Measurements from ENCODE around the gene LBP.

Gene LBP

DNA sequence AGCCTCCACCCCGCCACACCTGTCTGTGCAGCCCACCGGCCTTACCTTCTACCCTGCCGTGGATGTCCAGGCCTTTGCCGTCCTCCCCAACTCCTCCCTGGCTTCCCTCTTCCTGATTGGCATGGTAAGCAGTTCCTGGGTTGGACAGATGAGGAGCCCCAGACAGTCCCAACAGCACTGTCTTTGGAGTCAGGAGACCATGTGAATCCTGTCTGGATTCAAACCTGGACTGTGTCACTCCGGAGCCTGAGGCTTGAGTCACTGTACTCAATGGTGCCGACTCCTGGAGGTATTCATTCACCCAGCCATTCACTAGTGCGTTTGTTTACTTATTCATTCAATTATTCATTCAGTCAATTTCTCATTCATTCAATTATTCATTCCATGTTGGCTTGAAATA, 20.0 kb upstream of the LBP start:
- H3K4me3 ChIP-seq (ENCODE audit: low read depth, low read length), result no peak overlapping the region
- POLR2A ChIA-PET, result no interaction called here
- H3K36me3 ChIP-seq (ENCODE audit: control insufficient read depth in 2 of 2, insufficient read depth in 1 of 2, low read length in 2 of 2), result no peaks in the 10 kb centered on the region
- H3K4me1 ChIP-seq (ENCODE audit: control insufficient read depth, insufficient read depth, low read length), result no peaks in the 10 kb centered on the region
- CTCF ChIA-PET, result no interaction called here
- H3K9me3 ChIP-seq (ENCODE audit: control insufficient read depth, insufficient read depth, low read depth, low read length), result no peaks in the 10 kb centered on the region
- TF ChIP-seq ZNF132 (tag by site-specific recombination; IDR thresholded peaks at IDR 0.05; ENCODE audit: borderline replicate concordance) (no peak), OSR2 (tag by site-specific recombination; IDR thresholded peaks at IDR 0.05) (no peak), ZNF561 (tag by site-specific recombination; IDR thresholded peaks at IDR 0.05; ENCODE audit: borderline replicate concordance) (no peak), ZNF37A (tag by site-specific recombination; IDR thresholded peaks at IDR 0.05) (no peak), ZNF624 (tag by site-specific recombination; IDR thresholded peaks at IDR 0.05) (no peak)
- H3K27ac ChIP-seq (ENCODE audit: extremely low read depth, low read depth, low read length), result no peak overlapping the region

- no peaks in the 10 kb centered on the region for H3K36me3 ChIP-seq (ENCODE audit: control insufficient read depth in 2 of 2, insufficient read depth in 1 of 2, low read length in 2 of 2)
- ChIA-PET POLR2A (no interaction called here), CTCF (interaction anchor here (0.6 to 1.2 kb wide), 3 partner anchors 14 to 400 kb away, joined by 4 to 5 read pairs (median 4); no protein-coding TSS in a partner anchor)
- no peak for TF ChIP-seq ZSCAN23 (tag by site-specific recombination; IDR thresholded peaks at IDR 0.05)
- TF ChIP-seq, protein P1, sequence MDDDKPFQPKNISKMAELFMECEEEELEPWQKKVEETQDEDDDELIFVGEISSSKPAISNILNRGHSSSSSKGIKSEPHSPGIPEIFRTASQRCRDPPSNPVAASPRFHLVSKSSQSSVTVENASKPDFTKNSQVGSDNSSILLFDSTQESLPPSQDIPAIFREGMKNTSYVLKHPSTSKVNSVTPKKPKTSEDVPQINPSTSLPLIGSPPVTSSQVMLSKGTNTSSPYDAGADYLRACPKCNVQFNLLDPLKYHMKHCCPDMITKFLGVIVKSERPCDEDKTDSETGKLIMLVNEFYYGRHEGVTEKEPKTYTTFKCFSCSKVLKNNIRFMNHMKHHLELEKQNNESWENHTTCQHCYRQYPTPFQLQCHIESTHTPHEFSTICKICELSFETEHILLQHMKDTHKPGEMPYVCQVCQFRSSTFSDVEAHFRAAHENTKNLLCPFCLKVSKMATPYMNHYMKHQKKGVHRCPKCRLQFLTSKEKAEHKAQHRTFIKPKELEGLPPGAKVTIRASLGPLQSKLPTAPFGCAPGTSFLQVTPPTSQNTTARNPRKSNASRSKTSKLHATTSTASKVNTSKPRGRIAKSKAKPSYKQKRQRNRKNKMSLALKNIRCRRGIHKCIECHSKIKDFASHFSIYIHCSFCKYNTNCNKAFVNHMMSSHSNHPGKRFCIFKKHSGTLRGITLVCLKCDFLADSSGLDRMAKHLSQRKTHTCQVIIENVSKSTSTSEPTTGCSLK (tag by site-specific recombination; IDR thresholded peaks at IDR 0.05), result no peak
- TF ChIP-seq REPIN1 (tag by site-specific recombination; IDR thresholded peaks at IDR 0.05; ENCODE audit: low read depth), result no peak
- no peak for TF ChIP-seq KLF8 (tag by site-specific recombination; IDR thresholded peaks at IDR 0.05)
- no peak for TF ChIP-seq HOXA7 (CRISPR knock-in tag; IDR thresholded peaks at IDR 0.05; ENCODE audit: borderline replicate concordance)
- TF ChIP-seq, protein P2, sequence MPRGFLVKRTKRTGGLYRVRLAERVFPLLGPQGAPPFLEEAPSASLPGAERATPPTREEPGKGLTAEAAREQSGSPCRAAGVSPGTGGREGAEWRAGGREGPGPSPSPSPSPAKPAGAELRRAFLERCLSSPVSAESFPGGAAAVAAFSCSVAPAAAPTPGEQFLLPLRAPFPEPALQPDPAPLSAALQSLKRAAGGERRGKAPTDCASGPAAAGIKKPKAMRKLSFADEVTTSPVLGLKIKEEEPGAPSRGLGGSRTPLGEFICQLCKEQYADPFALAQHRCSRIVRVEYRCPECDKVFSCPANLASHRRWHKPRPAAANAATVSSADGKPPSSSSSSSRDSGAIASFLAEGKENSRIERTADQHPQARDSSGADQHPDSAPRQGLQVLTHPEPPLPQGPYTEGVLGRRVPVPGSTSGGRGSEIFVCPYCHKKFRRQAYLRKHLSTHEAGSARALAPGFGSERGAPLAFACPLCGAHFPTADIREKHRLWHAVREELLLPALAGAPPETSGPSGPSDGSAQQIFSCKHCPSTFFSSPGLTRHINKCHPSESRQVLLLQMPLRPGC (tag by site-specific recombination; IDR thresholded peaks at IDR 0.05), result no peak
- TF ChIP-seq, protein P3, sequence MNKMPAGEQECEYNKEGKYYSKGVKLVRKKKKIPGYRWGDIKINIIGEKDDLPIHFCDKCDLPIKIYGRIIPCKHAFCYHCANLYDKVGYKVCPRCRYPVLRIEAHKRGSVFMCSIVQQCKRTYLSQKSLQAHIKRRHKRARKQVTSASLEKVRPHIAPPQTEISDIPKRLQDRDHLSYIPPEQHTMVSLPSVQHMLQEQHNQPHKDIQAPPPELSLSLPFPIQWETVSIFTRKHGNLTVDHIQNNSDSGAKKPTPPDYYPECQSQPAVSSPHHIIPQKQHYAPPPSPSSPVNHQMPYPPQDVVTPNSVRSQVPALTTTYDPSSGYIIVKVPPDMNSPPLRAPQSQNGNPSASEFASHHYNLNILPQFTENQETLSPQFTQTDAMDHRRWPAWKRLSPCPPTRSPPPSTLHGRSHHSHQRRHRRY (tag by site-specific recombination; IDR thresholded peaks at IDR 0.05), result no peak
- no peaks in the 10 kb centered on the region for H3K9me3 ChIP-seq (ENCODE audit: control insufficient read depth, insufficient read depth, low read depth, low read length)
- H3K4me1 ChIP-seq (ENCODE audit: control insufficient read depth, insufficient read depth, low read length), result no peaks in the 10 kb centered on the region
- no peak overlapping the region for H3K27ac ChIP-seq (ENCODE audit: extremely low read depth, low read depth, low read length)
- no peak overlapping the region for H3K4me3 ChIP-seq (ENCODE audit: low read depth, low read length)
These were observed 15.6 kb upstream of the LBP start for GRCh38 chr20:38330638-38331037.

GRCh38 chr20:38331245-38331644, 15.0 kb upstream of the LBP start:
- no peaks in the 10 kb centered on the region for H3K4me1 ChIP-seq (ENCODE audit: control insufficient read depth, insufficient read depth, low read length)
- H3K9me3 ChIP-seq (ENCODE audit: control insufficient read depth, insufficient read depth, low read depth, low read length), result no peaks in the 10 kb centered on the region
- no peak overlapping the region for H3K27ac ChIP-seq (ENCODE audit: extremely low read depth, low read depth, low read length)
- CTCF ChIA-PET, result interaction anchor here (0.7 to 1.2 kb wide), 3 partner anchors 77 to 137 kb away, joined by 3 to 6 read pairs (median 3); no protein-coding TSS in a partner anchor
- POLR2A ChIA-PET, result no interaction called here
- H3K4me3 ChIP-seq (ENCODE audit: low read depth, low read length), result no peak overlapping the region
- H3K36me3 ChIP-seq (ENCODE audit: control insufficient read depth in 2 of 2, insufficient read depth in 1 of 2, low read length in 2 of 2), result no peaks in the 10 kb centered on the region
- TF ChIP-seq ZNF664 (tag by site-specific recombination; IDR thresholded peaks at IDR 0.05) (peak; percentile 70), ZBTB17 (tag by site-specific recombination; IDR thresholded peaks at IDR 0.05) (no peak)

DNA sequence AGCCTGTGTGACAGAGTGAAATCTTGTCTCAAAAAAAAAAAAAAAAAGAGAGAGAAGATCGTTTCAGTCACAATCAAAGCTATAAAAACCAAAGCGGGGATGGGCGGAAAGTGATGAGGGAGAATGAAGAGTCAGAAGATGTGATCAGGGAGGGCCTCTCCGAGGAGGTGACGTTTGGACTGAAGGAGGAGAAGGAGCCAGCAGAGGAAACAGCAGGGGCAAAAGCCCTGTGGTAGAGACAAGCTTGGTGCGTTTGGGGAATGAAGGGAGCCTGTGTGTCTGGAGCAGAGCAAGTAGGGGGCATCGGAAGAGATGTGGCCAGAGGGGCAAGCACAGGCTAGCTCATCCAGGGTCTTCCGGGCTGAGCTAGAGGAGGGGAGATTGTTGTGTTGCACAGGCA, 14.5 kb upstream of the LBP start:
- Histone ChIP-seq H3K27ac (ENCODE audit: extremely low read depth, low read depth, low read length) (no peak overlapping the region), H3K36me3 (ENCODE audit: control insufficient read depth in 2 of 2, insufficient read depth in 1 of 2, low read length in 2 of 2) (no peaks in the 10 kb centered on the region), H3K9me3 (ENCODE audit: control insufficient read depth, insufficient read depth, low read depth, low read length) (no peaks in the 10 kb centered on the region), H3K4me3 (ENCODE audit: low read depth, low read length) (no peak overlapping the region), H3K4me1 (ENCODE audit: control insufficient read depth, insufficient read depth, low read length) (no peaks in the 10 kb centered on the region)
- TF ChIP-seq WT1 (tag by site-specific recombination; IDR thresholded peaks at IDR 0.05), result no peak
- TF ChIP-seq ZNF623 (tag by site-specific recombination; IDR thresholded peaks at IDR 0.05), result peak; percentile 56
- CTCF ChIA-PET, result interaction anchor here (0.6 to 1.2 kb wide), 4 partner anchors 76 to 163 kb away, joined by 3 to 6 read pairs (median 3); no protein-coding TSS in a partner anchor
- POLR2A ChIA-PET, result no interaction called here
